Measurements from ENCODE around the gene ABI3.
A peak's percentile ranks its signal among the peaks of the same experiment; 100 is the strongest.

The ABI3 gene

GRCh38 chr17:49229076-49229804 lies 18.7 kb downstream of the ABI3 start:
- in situ Hi-C loops (cut with HindIII; ENCODE audit: low sequenced_read_pairs) = loop anchor here (5.0 kb wide), 1 partner anchor 58 kb away; no protein-coding TSS in a partner anchor
- H3K4me3 ChIP-seq (ENCODE audit: low read depth, low read length) = no peak overlapping the region
- TF ChIP-seq CTCF (IDR thresholded peaks at IDR 0.05; ENCODE audit: low read depth, low read length, missing control alignments) = no peak
- DNase-seq (ENCODE audit: low read depth) = no peak

GRCh38 chr17:49229805-49230600 lies 19.5 kb downstream of the ABI3 start:
- peak overlapping the region; percentile 69 for H3K4me3 ChIP-seq (ENCODE audit: low read depth, low read length)
- no peak for TF ChIP-seq CTCF (IDR thresholded peaks at IDR 0.05; ENCODE audit: low read depth, low read length, missing control alignments)
- DNase-seq (ENCODE audit: low read depth) = no peak
- in situ Hi-C loops (cut with HindIII; ENCODE audit: low sequenced_read_pairs) = loop anchor here (5.0 kb wide), 1 partner anchor 57 kb away; no protein-coding TSS in a partner anchor

GRCh38 chr17:49230636-49231562 lies 20.4 kb downstream of the ABI3 start, which contains the start of gene PHOSPHO1:
Gene PHOSPHO1 (minus strand): TSS chr17:49230787. CDS start chr17:49226691, 4,096 bp downstream.
- DNase-seq (ENCODE audit: low read depth) = peak; percentile 55
- in situ Hi-C loops (cut with HindIII; ENCODE audit: low sequenced_read_pairs) = no loop called here
- TF ChIP-seq CTCF (IDR thresholded peaks at IDR 0.05; ENCODE audit: low read depth, low read length, missing control alignments) = no peak
- peak within 1 kb of the TSS; percentile 69 for H3K4me3 ChIP-seq (ENCODE audit: low read depth, low read length)

GRCh38 chr17:49231563-49231894 lies 21.0 kb downstream of the ABI3 start:
- DNase-seq (ENCODE audit: low read depth) = no peak
- no peak for TF ChIP-seq CTCF (IDR thresholded peaks at IDR 0.05; ENCODE audit: low read depth, low read length, missing control alignments)
- H3K4me3 ChIP-seq (ENCODE audit: low read depth, low read length) = no peak overlapping the region
- in situ Hi-C loops (cut with HindIII; ENCODE audit: low sequenced_read_pairs) = no loop called here

GRCh38 chr17:49234509-49235080 lies 24.1 kb downstream of the ABI3 start:
- in situ Hi-C loops (cut with HindIII; ENCODE audit: low sequenced_read_pairs) = no loop called here
- no peak for TF ChIP-seq CTCF (IDR thresholded peaks at IDR 0.05; ENCODE audit: low read depth, low read length, missing control alignments)
- no peak overlapping the region for H3K4me3 ChIP-seq (ENCODE audit: low read depth, low read length)
- DNase-seq (ENCODE audit: low read depth) = no peak

GRCh38 chr17:49235896-49236295 lies 25.4 kb downstream of the ABI3 start:
- H3K4me3 ChIP-seq (ENCODE audit: low read depth, low read length) = no peak overlapping the region
- DNase-seq (ENCODE audit: low read depth) = no peak
- in situ Hi-C loops (cut with HindIII; ENCODE audit: low sequenced_read_pairs) = no loop called here
- TF ChIP-seq CTCF (IDR thresholded peaks at IDR 0.05; ENCODE audit: low read depth, low read length, missing control alignments) = no peak
